ENCODE results near the gene NMT2.
"Not testable (repeated sequence)": the region's sequence is repeated elsewhere in the genome, so short reads cannot be mapped to it uniquely, and the experiment has no call there.

GRCh38 chr10:15202301-15202621, 33.8 kb upstream of the NMT2 start:
- not testable (repeated sequence) for TF ChIP-seq CTCF, POLR2A (IDR thresholded peaks at IDR 0.05)

Data from sigmoid colon (tissue), 3 donors.